Measurements from ENCODE around the gene SLIT3.

GRCh38 chr5:169050636-169051035 is 250.3 kb downstream of the SLIT3 start:
- TF ChIP-seq CTCF (IDR thresholded peaks at IDR 0.05; ENCODE audit: poor library complexity) (no peak), EZH2 (IDR thresholded peaks at IDR 0.05; ENCODE audit: borderline replicate concordance) (no peak), EZH2phosphoT487 (IDR thresholded peaks at IDR 0.05; ENCODE audit: low read depth, severe bottlenecking, unreplicated experiment) (no peak)
